Occipital lobe (tissue), 2 donors: ENCODE measurements around the gene GAS7. TPM values are rescaled to one million over a fixed set of nuclear protein-coding genes. Genes with fewer than 3 reads are reported as not detected.

ENCODE experiments used
- DNase-seq: peaks from one replicate; lab custom pipeline; 2025; lab: John Stamatoyannopoulos, UW
- total RNA-seq: library from RNA; depleted of rRNA; stranded (reverse); fragments of >200 nt; gene quantifications from one replicate; pipeline ENCODE4 v1.2.3, GENCODE V29; 2014

Gene GAS7
- total RNA-seq, 1 donor from 2014 or later: 80.2 TPM

- DNase-seq: no peak
Measured at GRCh38 chr17:10200645-10201044, 2.2 kb upstream of the GAS7 start.

- DNase-seq: no peak
Measured at GRCh38 chr17:10200016-10200415, 1.6 kb upstream of the GAS7 start.

- DNase-seq: no peak
Measured at GRCh38 chr17:10197721-10198508, 491 bp downstream of the GAS7 start.

- no peak for DNase-seq
Measured at GRCh38 chr17:10197362-10197720, 1.1 kb downstream of the GAS7 start.

- no peak for DNase-seq
Measured at GRCh38 chr17:10196941-10197340, 1.5 kb downstream of the GAS7 start.

- DNase-seq: no peak
Measured at GRCh38 chr17:10196384-10196895, 2.0 kb downstream of the GAS7 start.

- DNase-seq: no peak
Measured at GRCh38 chr17:10195090-10195805, 3.2 kb downstream of the GAS7 start.

GRCh38 chr17:10193632-10194031 lies 4.8 kb downstream of the GAS7 start:
- no peak for DNase-seq

- DNase-seq: no peak
Measured at GRCh38 chr17:10192972-10193371, 5.4 kb downstream of the GAS7 start.

GRCh38 chr17:10192461-10192860 lies 5.9 kb downstream of the GAS7 start:
- no peak for DNase-seq

DNA sequence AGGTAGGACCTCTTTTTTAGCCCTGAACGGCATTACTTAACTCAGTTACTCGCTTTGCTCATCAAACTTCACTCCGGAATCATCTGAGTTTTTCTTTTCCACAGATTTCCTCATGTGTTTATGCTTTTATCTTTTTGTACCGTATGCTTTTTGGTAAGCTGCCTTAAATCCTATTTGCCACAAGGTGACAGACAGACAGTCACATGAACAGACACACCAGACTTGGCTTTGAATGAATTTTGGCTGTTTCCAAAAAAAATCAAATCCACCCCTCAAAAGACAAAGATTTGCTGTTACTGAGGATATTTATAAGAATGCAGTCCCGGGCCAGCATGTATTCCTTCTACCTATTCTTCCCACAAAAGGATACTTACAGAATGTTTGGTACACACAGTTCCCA lies 10.9 kb downstream of the GAS7 start:
- no peak for DNase-seq

DNA sequence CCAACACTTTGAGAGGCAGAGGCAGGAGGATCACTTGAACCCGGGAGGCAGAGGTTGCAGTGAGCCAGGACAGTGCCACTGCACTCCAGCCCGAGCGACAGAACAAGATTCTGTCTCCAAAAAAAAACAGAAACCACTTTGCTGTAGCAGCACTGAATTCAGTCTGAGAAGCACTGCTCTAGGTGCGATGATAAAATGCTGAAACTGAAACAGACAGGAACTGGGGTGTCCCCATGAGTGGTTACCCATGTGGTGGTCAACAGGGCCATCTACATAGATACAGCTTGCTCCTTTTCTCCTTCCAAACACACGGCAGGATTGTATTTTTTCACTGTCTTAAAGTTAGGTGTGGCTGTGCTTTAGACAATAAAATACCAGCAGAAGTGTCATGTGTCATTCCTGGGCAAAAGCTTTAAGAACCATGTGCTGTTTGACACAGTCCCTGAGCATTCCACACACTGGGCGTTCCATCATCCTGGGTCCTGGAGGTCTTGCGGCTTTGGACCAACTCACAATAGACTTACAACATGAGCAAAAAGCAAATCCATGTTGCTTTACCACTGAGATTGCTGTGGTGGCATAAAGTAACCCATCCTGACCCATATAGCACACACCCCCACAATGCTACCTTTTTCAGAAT lies 11.5 kb downstream of the GAS7 start:
- DNase-seq: no peak

DNA sequence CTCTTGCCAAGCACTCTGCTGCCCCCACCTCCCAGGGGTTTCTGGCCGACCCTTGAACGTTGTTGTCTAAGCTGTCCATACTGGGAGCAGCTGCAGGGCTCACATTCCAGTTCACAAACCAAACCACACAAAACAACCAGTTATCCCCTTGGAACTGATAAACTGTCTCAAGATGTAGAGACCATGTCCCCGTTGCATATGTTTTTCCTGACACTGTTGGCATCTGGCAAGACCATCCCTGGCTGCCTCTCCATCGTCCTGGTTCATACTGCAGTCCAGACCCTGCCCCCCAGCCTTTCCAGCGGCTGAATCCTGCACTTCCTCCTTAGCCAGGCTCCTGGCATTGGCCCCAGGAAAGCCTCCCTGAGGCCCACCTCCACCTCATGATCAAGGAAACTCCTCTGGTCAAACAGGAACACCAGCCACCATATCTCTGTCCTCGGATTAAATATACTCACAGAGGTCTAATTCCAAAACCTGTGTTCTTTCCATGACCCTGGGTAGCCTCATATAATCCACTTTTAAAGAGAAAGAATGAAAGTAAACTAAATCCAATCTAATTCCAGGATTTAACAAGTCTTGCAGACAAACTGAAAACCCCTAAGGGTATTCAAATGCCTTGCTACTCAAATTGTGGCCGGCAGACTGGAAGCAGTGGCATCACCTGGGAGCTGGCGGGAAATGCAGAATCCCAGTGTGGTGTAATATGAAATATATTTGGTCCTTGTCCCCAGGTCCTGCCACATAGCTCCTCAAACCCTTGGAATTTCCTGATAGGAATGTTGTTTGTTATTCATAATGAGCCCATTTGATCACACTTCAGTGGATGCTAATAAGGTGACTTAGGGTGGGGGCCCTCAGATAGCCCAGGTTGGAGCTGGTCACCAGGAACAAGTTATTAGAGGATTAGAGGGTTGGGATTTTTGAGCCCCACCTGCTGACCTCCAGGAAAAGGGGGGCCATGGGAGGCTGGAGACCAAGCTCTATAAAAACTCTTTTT lies 14.2 kb downstream of the GAS7 start:
- DNase-seq: no peak

DNA sequence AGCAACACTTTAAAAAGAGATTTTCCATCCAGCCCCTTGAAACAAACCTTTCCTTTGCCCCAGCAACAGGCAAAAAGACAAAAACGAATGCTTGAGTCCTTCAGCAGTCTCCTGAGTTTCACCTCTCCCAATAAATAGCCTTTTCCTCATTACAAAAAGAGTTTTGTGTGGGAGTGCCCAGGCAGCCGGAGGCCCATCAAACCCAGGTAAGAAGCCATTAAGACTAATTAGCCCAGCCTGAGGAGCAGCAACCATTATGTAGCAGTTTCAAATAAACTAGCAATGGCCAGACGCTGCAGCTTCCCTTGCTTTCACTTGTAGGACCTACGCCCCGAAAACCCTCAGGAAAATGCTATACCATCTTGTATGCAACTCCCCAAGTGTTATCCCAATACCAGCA lies 15.6 kb downstream of the GAS7 start:
- DNase-seq: no peak

GRCh38 chr17:10178506-10178991 lies 19.9 kb downstream of the GAS7 start:
- no peak for DNase-seq

GRCh38 chr17:10177913-10178505 lies 20.4 kb downstream of the GAS7 start:
- DNase-seq: no peak

- DNase-seq: no peak
Measured at GRCh38 chr17:10177131-10177912, 21.1 kb downstream of the GAS7 start.

- no peak for DNase-seq
Measured at GRCh38 chr17:10173913-10174312, 24.5 kb downstream of the GAS7 start.

DNA sequence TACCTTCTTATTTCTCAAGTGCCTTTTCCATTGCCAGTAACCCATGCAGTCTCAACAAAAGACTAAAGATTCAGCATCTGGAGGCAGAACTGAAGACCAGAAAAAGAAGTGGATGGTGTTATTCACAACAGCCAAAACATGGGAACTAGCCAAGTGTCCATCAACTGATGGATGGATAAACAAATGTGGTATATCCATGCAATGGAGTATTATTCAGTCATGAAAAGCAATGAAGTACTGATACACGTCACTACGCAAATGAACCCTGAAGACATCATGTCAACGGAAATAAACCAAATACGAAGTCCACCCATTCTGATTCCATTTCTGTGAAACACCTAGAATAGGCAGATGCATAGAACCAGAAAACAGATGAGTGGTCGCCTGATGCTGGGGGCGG lies 25.6 kb downstream of the GAS7 start:
- DNase-seq: no peak

DNA sequence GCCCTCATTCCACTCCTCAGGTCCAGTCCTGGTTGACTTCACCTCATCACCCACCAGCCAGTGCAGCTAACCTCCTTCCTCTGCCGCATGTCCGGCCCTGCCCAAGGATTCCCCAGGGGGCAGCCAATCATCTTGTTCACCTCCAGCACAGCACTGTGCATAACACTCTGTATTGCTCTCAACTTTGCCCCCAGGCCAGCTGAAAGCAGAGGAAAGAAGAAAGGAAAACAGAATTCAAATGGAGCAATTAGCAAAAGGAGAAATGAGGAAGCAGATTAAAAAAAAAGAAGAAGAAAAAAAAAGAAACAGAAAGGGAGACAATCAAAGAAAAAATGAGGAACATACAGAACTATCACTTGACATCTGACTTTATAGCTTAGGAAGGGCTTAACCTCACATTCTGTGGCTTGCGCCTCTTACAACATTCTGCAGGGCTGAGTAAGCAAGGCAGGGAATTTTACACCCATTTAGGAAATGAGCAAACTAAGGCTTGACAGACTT lies 26.1 kb downstream of the GAS7 start:
- no peak for DNase-seq
